SK-N-SH treated with all-trans-retinoic acid at 6 μM for 48 hours (cell line): Measurements from ENCODE around the gene LMCD1.

Experiments used
- ARNTL ChIP-seq: fragments of 450-650 bp; formaldehyde crosslinking; IDR thresholded peaks from 2 replicates; pipeline ENCODE4 v1.5.0; 2020; ENCODE audit warnings: low read depth, mild to moderate bottlenecking, moderate library complexity, borderline replicate concordance
- CREB5 ChIP-seq: fragments of 250-450 bp; sonication (Bioruptor Pico); IDR thresholded peaks from 2 replicates; pipeline ENCODE4 v1.5.1; 2020; ENCODE audit warnings: low read depth, mild to moderate bottlenecking, moderate library complexity
- CSDC2 ChIP-seq: fragments of 250-450 bp; sonication (Bioruptor Pico); IDR thresholded peaks from 2 replicates; pipeline ENCODE4 v1.5.0; 2020; ENCODE audit warnings: mild to moderate bottlenecking, moderate library complexity

DNA sequence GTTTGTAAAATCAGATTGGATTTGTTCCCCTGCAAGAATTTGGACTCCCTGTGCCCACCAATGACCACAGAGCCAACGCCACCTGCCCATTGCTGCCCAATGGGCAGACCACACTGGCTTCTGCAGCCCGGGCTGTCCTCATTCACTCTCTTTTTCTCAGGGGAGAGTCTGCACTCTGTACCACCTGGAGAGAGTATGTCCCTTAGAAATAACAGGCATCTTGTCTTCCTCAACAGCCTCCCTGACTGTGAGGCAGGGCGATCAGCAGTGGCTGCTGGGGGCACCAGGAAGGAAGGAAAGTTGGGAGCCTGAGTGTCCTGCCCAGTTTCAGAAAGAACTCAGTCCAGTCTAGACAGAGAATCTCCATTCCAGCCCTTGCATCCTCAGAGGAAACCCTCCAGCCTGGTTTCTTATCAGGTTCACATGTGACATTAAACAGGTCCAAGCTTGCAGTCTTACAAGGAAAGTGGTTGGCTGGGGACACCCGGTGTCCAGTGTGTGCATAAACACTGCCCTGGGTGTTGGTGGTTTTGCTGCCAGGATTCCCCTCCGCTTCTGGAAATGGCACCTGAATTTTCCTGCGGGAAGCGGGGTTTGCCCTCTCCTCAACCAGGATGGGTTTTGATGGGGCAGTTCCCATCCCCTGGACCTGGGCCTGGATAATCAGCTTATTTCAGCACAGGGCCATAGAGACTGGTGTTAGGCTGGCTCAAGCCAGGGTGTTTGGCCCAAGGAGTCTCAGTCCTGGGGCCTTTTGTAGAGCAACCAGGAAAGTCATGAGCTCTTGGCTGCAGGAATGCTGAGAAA, 105.8 kb downstream of the LMCD1 start:
- TF ChIP-seq CSDC2 (CRISPR knock-in tag): no peak
- no peak for TF ChIP-seq CREB5 (CRISPR knock-in tag)
- TF ChIP-seq ARNTL (CRISPR knock-in tag): no peak
